Liver (tissue), 9 donors: ENCODE results near the gene CTSV. TPM values are rescaled to one million over a fixed set of nuclear protein-coding genes. Genes with fewer than 3 reads are reported as not detected.

Experiments used
- DNase-seq: peaks from one replicate; pipeline ENCODE4 v3.0.0-alpha.2; 2017; ENCODE audit warnings: low spot score
- H3K27ac ChIP-seq, 2 donors: one replicate each; pipeline ENCODE4 v1.7.0; 2013; ENCODE audit warnings: inconsistent platforms in 2 of 2, low read length in 2 of 2, control low read depth in 1 of 2, low read depth in 1 of 2, mild to moderate bottlenecking in 1 of 2
- H3K27me3 ChIP-seq, 4 donors: one replicate each; pipeline versions ENCODE4 v1.6.1 to v1.7.0; 2013; ENCODE audit warnings: low read length in 3 of 4, inconsistent platforms in 1 of 4, mild to moderate bottlenecking in 1 of 4, moderate library complexity in 1 of 4; ENCODE audit not compliant: control insufficient read depth in 4 of 4, insufficient read depth in 4 of 4
- H3K36me3 ChIP-seq, 4 donors: one replicate each; pipeline versions ENCODE4 v1.6.1 to v1.7.0; 2013; ENCODE audit warnings: low read length in 3 of 4, mild to moderate bottlenecking in 3 of 4, low read depth in 1 of 4, moderate library complexity in 1 of 4; ENCODE audit not compliant: control insufficient read depth in 4 of 4, insufficient read depth in 3 of 4
- H3K4me1 ChIP-seq, 4 donors: one replicate each; pipeline versions ENCODE4 v1.6.1 to v1.7.0; 2013; ENCODE audit warnings: low read length in 3 of 4, mild to moderate bottlenecking in 3 of 4, moderate library complexity in 1 of 4; ENCODE audit not compliant: control insufficient read depth in 4 of 4, insufficient read depth in 4 of 4
- H3K4me3 ChIP-seq, 3 donors: one replicate each; pipeline versions ENCODE4 v1.6.1 to v1.7.0; 2013; ENCODE audit warnings: low read length in 3 of 3, control low read depth in 1 of 3, low read depth in 1 of 3, mild to moderate bottlenecking in 1 of 3
- H3K9ac ChIP-seq, 2 donors: one replicate each; pipeline ENCODE4 v1.7.0; 2013; ENCODE audit warnings: low read length in 2 of 2, mild to moderate bottlenecking in 2 of 2, moderate library complexity in 2 of 2, control low read depth in 1 of 2, low read depth in 1 of 2
- H3K9me3 ChIP-seq, 4 donors: one replicate each; pipeline versions ENCODE4 v1.6.1 to v1.7.0; 2013; ENCODE audit warnings: low read length in 3 of 4; ENCODE audit not compliant: control insufficient read depth in 4 of 4
- CTCF ChIP-seq: fragments of 150-350 bp; IDR thresholded peaks from 2 replicates; pipeline ENCODE4 v1.5.1; 2017; ENCODE audit warnings: improper control_type of control experiment, low read depth, low read length; ENCODE audit not compliant: missing input control
- EGR1 ChIP-seq, 2 donors: IDR thresholded peaks; 2 replicates each; pipeline ENCODE4 v1.6.1; 2016 to 2018; ENCODE audit warnings: antibody characterized with exemption in 2 of 2, low read depth in 2 of 2
- FOXA1 ChIP-seq: IDR thresholded peaks from 2 replicates; pipeline ENCODE4 v1.6.1; 2016; ENCODE audit warnings: antibody characterized with exemption
- FOXA2 ChIP-seq: IDR thresholded peaks from 2 replicates; pipeline ENCODE4 v1.6.1; 2016; ENCODE audit warnings: antibody characterized with exemption
- GABPA ChIP-seq, 2 donors: IDR thresholded peaks in 1 of 2; conservative IDR thresholded peaks in 1 of 2; 2 replicates each; pipeline ENCODE4 v1.6.1; 2016; ENCODE audit warnings: antibody characterized with exemption in 2 of 2, mild to moderate bottlenecking in 1 of 2, moderate library complexity in 1 of 2
- HNF4A ChIP-seq, 2 donors: conservative IDR thresholded peaks; 2 replicates each; pipeline ENCODE4 v1.6.1; 2016; ENCODE audit warnings: antibody characterized with exemption in 2 of 2, mild to moderate bottlenecking in 2 of 2
- HNF4G ChIP-seq: IDR thresholded peaks from 2 replicates; pipeline ENCODE4 v1.6.1; 2016; ENCODE audit warnings: antibody characterized with exemption
- JUND ChIP-seq, 2 donors: IDR thresholded peaks; 2 replicates each; pipeline ENCODE4 v1.6.1; 2016; ENCODE audit warnings: antibody characterized with exemption in 2 of 2
- MAX ChIP-seq: IDR thresholded peaks from 2 replicates; pipeline ENCODE4 v1.6.1; 2016; ENCODE audit warnings: antibody characterized with exemption
- NR2F2 ChIP-seq: IDR thresholded peaks from 2 replicates; pipeline ENCODE4 v1.6.1; 2016; ENCODE audit warnings: antibody characterized with exemption
- RAD21 ChIP-seq, 2 donors: IDR thresholded peaks; 2 replicates each; pipeline ENCODE4 v1.6.1; 2016; ENCODE audit warnings: antibody characterized with exemption in 2 of 2, mild to moderate bottlenecking in 2 of 2
- REST ChIP-seq: IDR thresholded peaks from 2 replicates; pipeline ENCODE4 v1.6.1; 2016; ENCODE audit warnings: antibody characterized with exemption, mild to moderate bottlenecking
- RXRA ChIP-seq, 2 donors: IDR thresholded peaks; 2 replicates each; pipeline ENCODE4 v1.6.1; 2017 to 2018; ENCODE audit warnings: antibody characterized with exemption in 2 of 2, mild to moderate bottlenecking in 1 of 2
- SP1 ChIP-seq: IDR thresholded peaks from 2 replicates; pipeline ENCODE4 v1.6.1; 2018; ENCODE audit warnings: antibody characterized with exemption, mild to moderate bottlenecking
- TAF1 ChIP-seq: conservative IDR thresholded peaks from 2 replicates; pipeline ENCODE4 v1.6.1; 2016; ENCODE audit warnings: antibody characterized with exemption, mild to moderate bottlenecking
- YY1 ChIP-seq: IDR thresholded peaks from 2 replicates; pipeline ENCODE4 v1.6.1; 2016; ENCODE audit warnings: antibody characterized with exemption, mild to moderate bottlenecking
- ZBTB33 ChIP-seq: IDR thresholded peaks from 2 replicates; pipeline ENCODE4 v1.6.1; 2016; ENCODE audit warnings: antibody characterized with exemption
- WGBS: extraction: QIAGEN DNeasy Blood & Tissue Kit; methylation state at CpG from one replicate; pipeline ENCODE4 v1.1.7; 2013; 5-methylcytosine and 5-hydroxymethylcytosine counted together
- polyA plus RNA-seq, 2 donors: library from polyadenylated mRNA; stranded (reverse) in 1 of 2; unstranded in 1 of 2; fragments of 200-250 nt in 1 of 2; fragments of >200 nt in 1 of 2; fragmentation: Nextera tagmentation in 1 of 2; extraction: Ambion mirVana in 1 of 2; gene quantifications; one replicate each; pipeline versions ENCODE4 v1.2.1 to v1.2.3, GENCODE V29; 2013 to 2015
- total RNA-seq, 2 donors: library from RNA; depleted of rRNA; stranded (reverse); fragments of >200 nt; gene quantifications; one replicate each; pipeline ENCODE4 v1.2.3, GENCODE V29; 2014
- donor health status: healthy.
- donor health status: healthy.
- donor health status: healthy.
- donor health status: healthy.
- donor health status: healthy.

CTSV gene
- total and polyA plus RNA-seq, 4 donors = 0.17 to 0.65 (median 0.30) TPM

- Histone ChIP-seq H3K36me3 (no peaks in the 10 kb centered on the region), H3K27ac (no peak overlapping the region), H3K4me3 (no peak overlapping the region), H3K4me1 (no peaks in the 10 kb centered on the region), H3K9ac (no peak overlapping the region), H3K9me3 (no peaks in the 10 kb centered on the region), H3K27me3 (peaks cover 0 to 3% (median 0%) of the 10 kb centered on the region in 4 donors)
- no peak for DNase-seq
- 41% methylated on average over 3 of the region's 3 CpGs for WGBS
- TF ChIP-seq MAX (no peak), NR2F2 (no peak), FOXA2 (no peak), EGR1 (IDR thresholded peaks at IDR 0.05; ENCODE audit: low read depth in 2 of 2) (no peak), HNF4G (no peak), YY1 (no peak), GABPA (IDR thresholded peaks at IDR 0.05 in 1 of 2, conservative IDR thresholded peaks at IDR 0.05 in 1 of 2) (no peak), ZBTB33 (no peak), JUND (IDR thresholded peaks at IDR 0.05) (no peak), FOXA1 (no peak), RXRA (IDR thresholded peaks at IDR 0.05) (no peak), REST (no peak), HNF4A (conservative IDR thresholded peaks at IDR 0.05) (no peak), CTCF (no peak), SP1 (no peak), TAF1 (no peak)
These were observed 14.8 kb upstream of the CTSV start for GRCh38 chr9:97053717-97054116.

- H3K4me3 ChIP-seq = no peak overlapping the region
- 52% methylated on average over 2 of the region's 2 CpGs for WGBS
- H3K27me3 ChIP-seq = peaks cover 0 to 1% (median 0%) of the 10 kb centered on the region in 4 donors
- H3K9ac ChIP-seq = no peak overlapping the region
- no peaks in the 10 kb centered on the region for H3K36me3 ChIP-seq
- H3K9me3 ChIP-seq = no peaks in the 10 kb centered on the region
- no peak overlapping the region for H3K27ac ChIP-seq
- DNase-seq = no peak
- H3K4me1 ChIP-seq = no peaks in the 10 kb centered on the region
- TF ChIP-seq GABPA (IDR thresholded peaks at IDR 0.05 in 1 of 2, conservative IDR thresholded peaks at IDR 0.05 in 1 of 2) = no peak
- no peak for TF ChIP-seq EGR1 (IDR thresholded peaks at IDR 0.05; ENCODE audit: low read depth in 2 of 2)
- TF ChIP-seq JUND (IDR thresholded peaks at IDR 0.05) = no peak
- no peak for TF ChIP-seq FOXA2
- TF ChIP-seq NR2F2 = no peak
- no peak for TF ChIP-seq YY1
- TF ChIP-seq CTCF = no peak
- no peak for TF ChIP-seq RAD21 (IDR thresholded peaks at IDR 0.05)
- no peak for TF ChIP-seq FOXA1
- TF ChIP-seq RXRA (IDR thresholded peaks at IDR 0.05) = no peak
- TF ChIP-seq SP1 = no peak
- no peak for TF ChIP-seq HNF4A (conservative IDR thresholded peaks at IDR 0.05)
- no peak for TF ChIP-seq REST
These were observed 13.8 kb upstream of the CTSV start for GRCh38 chr9:97052735-97053134.
